Fibroblast of peridontal ligament (primary cell): ENCODE data around the gene HOXC11.

ENCODE experiments used
- DNase-seq: peaks from one replicate; pipeline ENCODE4 v3.0.0-alpha.2; 2010; ENCODE audit errors: extremely low read depth

The HOXC11 gene

GRCh38 chr12:53956914-53957536 lies 15.9 kb upstream of the HOXC11 start:
- DNase-seq = no peak

GRCh38 chr12:53958128-53958527 lies 14.8 kb upstream of the HOXC11 start:
- DNase-seq = no peak

GRCh38 chr12:53959314-53959713 lies 13.6 kb upstream of the HOXC11 start:
- DNase-seq = no peak

GRCh38 chr12:53960187-53961024 lies 12.5 kb upstream of the HOXC11 start:
- no peak for DNase-seq

- no peak for DNase-seq
Observed at GRCh38 chr12:53961025-53961761, 11.7 kb upstream of the HOXC11 start.

- no peak for DNase-seq
Observed at GRCh38 chr12:53963005-53963404, 9.9 kb upstream of the HOXC11 start.

DNA sequence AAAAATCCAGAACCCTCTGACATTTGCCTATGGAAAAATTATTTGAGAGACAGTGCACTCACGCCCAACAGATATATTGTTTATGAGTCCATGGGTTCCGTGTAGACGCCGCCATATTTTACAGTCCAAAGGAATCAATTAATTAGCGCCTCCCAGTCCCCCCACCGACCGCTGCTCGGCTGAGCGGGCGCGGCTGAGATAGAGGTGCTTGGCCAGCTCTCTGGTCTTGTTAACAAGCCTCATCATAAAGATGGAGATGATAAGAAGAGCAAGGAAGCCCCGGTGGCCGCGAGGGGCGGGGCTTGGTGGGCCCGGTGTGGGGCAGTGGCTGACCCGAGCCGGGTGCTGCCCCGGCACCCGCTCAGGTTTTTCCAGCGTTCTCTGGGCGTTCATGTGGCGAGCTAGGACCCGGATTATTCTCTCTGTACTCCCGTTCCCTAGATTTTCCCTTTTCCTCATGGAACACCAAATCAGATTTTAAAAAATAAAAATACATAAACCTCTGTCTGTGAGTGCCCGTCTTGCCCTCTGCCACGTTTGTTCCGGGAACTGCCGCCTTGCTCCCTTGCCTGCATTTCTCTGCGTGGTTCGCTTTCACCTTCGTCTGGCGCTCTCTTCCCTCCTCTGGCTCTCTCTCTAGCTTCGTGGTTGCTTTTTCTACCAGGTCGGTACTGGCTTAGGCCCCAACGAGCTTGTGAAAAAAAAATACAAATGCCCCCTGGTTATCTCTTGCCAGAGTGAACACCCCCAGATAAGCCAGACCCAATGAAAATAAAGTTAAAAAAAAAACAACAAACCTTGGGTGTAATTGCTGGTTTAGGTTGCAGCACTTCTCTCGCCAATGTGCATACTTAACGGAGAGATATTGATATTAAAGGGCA lies 9.3 kb upstream of the HOXC11 start:
- no peak for DNase-seq

- DNase-seq = no peak
Observed at GRCh38 chr12:53964315-53964713, 8.6 kb upstream of the HOXC11 start.

DNA sequence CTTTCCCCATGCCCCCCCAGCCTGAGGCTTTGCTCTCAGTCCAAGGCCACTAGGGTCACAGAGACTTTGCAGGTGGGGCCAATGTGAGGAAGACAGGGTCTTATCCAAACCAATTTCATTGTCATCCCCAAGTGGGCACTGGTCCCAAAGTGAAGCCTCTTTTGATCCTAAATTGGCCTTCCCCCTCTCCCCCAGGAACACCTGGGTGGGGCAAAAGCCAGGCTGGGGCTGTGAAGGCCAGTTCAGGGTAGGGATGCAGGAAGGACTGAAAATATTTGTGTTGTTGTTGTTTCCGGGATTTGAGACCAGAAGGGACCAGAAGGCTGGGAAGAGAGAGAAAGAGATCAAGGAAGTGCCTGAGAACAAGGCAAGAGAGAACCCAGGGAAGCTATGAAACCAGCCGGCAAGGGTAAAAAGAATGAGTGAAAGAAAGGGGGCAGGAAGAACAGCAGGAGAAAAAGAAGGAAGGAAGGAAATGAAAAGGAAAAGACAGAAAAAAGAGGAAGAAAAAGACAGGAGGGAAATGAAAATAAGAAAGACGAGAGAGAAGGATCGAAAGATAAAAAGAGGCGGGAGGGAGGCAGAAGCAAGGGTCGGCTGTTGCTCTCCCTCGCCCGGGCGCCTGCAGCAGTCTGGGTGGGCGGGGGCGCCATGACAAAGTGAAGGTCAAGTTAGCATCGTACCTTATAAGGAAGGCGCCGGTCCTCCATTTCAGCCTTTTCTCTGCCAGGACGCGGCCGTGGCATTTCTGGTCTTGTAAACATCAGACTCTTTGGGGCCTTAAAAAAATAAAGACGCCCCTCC lies 7.4 kb upstream of the HOXC11 start:
- DNase-seq = no peak

GRCh38 chr12:53966085-53966384 lies 6.9 kb upstream of the HOXC11 start:
- DNase-seq = no peak

DNA sequence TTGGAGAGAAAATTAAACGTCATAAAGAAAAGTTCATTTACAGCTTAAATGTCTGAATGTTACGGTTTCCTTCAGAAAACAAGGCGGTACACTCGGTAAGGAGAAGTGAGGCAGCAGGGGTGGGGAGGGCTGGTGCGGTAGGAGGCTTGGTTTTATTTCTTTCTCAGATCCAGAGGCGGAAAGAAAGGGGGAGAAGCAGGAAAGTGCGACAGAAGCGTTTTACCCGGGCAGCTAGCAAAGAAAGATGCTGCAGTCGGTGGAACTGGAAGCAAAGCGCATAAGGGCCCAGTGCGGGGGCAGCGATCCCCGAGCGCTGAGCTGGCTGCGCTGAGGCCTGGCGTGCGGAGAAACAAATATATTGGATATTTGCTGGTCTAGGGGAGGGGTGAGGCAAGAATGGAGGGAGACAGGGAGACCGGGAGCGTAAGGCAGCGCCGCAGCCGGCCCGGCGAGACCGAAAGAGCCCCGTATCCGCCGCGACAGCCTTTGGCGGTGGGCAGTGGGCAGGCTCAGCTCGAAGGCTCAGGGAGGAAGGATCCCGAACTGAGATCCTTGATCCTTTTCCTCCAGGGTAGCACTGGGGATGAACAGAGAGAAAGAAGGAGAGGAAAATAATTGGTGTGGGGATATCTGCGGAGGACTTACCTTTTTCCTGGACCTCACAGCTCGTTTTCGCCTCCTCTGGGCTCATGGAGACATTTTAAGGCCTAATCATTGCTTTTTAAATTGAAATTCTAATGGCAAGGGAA lies 6.4 kb upstream of the HOXC11 start:
- DNase-seq = no peak

GRCh38 chr12:53967421-53967925 lies 5.5 kb upstream of the HOXC11 start:
- DNase-seq = no peak

DNA sequence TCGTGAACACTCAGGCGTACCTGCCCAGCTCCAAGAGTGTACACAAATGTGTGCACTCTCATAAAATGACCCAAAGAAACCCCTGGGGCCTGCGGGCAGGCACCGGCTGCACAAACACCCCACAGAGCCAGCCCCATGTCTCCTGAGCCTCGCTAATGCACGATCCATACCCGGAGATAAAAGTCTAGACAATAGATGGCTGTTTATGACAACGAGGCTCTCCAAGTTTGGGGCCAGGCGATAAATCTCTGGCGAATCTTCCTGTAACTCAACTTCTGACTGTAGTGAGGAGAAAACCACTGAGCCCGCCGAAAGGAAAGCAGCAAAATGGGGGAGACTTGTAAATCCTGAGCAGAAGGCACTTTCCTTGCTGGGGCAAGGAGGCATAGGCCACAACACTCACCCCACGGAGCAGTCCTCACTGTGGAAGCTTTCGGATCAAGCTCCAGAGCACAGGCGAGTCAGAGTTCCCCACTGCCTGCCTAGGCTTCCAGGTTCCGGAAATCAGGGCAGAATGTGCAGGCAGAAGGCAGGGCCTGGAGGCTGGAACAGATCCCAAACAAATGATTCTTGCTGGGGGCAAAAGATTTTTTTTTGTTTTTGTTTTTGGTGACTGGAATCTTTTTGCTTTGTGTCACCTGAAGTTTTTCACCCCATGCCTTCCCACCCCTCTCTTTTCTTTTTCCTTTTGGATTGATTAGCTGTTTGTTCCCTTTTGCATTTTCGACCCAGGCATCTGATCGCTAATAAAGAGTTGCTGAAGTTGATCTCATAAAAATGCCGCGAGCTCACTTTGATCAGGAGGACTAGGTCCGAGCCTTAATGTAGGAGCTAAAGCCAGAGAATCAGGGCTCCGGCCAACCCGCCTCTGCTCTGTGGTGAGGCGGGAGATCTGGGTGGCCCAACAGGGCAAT lies 4.5 kb upstream of the HOXC11 start:
- DNase-seq = no peak

DNA sequence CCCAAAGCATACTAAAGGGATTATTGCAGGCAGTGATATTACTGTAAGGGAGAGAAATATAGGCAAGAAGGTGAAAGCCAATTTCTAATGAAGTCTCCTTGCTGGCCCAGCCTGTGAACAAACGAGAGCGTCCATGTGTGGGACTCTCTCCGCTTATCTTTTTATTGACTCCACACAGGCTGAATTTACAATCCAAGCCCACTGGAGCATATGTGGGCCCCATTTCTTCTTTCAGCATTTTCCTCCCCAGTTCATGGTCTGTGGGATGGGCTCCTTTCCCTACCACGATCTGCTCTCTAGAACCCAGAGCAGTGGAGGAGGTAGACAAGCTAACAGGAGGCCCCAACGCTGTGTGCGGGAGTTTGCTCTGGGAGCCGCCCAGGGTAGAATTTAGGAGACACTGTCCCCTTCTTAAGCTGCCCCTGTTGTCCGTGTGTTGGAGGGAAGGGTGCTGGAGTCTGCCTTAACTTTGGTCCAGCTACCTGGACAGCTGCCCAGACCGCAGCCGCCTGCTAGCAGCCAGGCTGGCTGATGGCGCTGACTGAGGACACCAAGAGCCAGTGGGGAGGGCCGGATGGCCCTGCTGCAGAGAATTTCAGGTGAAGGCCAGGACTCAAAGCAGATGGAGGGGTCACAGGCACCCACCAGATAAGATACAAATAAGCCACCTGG lies 3.2 kb upstream of the HOXC11 start:
- DNase-seq = no peak

DNA sequence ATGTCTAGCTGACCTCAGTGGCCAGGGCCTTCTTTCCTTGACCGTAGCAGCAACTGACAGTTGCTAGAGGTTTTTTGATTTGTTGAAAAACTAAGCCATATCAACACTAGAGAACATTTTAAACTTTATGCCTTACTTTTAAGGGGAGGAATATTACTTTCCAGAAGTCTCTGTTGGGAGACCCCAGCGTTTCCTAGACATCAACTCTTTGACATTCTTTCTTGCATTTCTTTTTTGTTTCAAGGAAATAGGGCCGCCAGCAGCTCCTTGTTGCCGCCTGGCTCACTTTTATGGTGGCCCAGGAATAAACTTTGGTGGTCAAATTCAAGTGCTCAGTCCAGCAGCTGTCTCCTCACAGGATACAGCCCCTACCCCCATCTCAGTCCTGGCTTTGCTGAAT lies 2.5 kb upstream of the HOXC11 start:
- no peak for DNase-seq

DNA sequence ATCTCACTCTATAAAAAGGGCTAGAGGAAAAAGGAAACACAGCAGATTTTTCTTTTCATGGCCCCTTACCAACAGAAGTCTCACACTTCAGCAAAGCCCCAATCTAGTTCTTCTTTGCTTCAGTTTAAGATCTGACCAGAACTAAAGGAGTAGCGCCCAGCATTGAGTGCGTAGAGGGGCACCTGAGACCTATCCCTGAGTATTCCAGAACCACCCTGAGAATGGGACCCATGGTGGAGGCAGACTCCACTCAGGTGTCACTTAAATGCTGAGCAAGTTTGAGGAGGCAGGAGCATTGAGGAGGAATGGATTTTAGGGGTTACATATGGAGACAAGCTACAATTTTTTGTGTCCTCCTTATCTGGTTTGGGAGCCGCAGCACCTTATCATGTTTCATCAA lies 1.8 kb upstream of the HOXC11 start:
- no peak for DNase-seq

- no peak for DNase-seq
Observed at GRCh38 chr12:53971686-53972085, 1.2 kb upstream of the HOXC11 start.

GRCh38 chr12:53972152-53972702 lies 699 bp upstream of the HOXC11 start:
- no peak for DNase-seq
